Measurements from ENCODE around the gene CCDC102B. TPM values are rescaled to one million over a fixed set of nuclear protein-coding genes. Genes with fewer than 3 reads are reported as not detected.

The CCDC102B gene
- total and polyA plus RNA-seq, 2 of the 8 experiments (the other 6 are each of a cell fraction or from before 2014, with no cell fraction given), result 0.80 to 1.1 TPM

GRCh38 chr18:68757126-68757525, 40.8 kb upstream of the CCDC102B start:
- H2AFZ ChIP-seq (ENCODE audit: low read length), result no peak overlapping the region
- no peak overlapping the region for H4K5ac ChIP-seq (ENCODE audit: insufficient read length, low read depth, low read length)
- H2BK12ac ChIP-seq (ENCODE audit: low read depth, low read length), result no peak overlapping the region
- H2BK120ac ChIP-seq (replicated peaks; ENCODE audit: low read depth, low read length), result no peak overlapping the region
- H2AK5ac ChIP-seq (ENCODE audit: low read depth, low read length), result no peak overlapping the region
- H3K4me3 ChIP-seq (ENCODE audit: extremely low read depth in 1 of 4, insufficient read depth in 2 of 4, low read depth in 3 of 4, low read length in 4 of 4), result no peak overlapping the region
- FAIRE-seq (no peak), DNase-seq (ENCODE audit: low read depth in 1 of 2, low spot score in 2 of 2) (no peak)
- 88% methylated on average over 1 of the region's 1 CpG; no CpG with 5 or more reads in 1 of the 2 experiments for WGBS, 2 experiments (ENCODE audit: extremely low coverage in 1 of 2, insufficient coverage in 1 of 2, insufficient read length in 1 of 2, insufficient replicate concordance in 2 of 2, low coverage in 1 of 2, low lambda C conversion rate in 2 of 2, missing lambda C conversion rate in 1 of 2)
- H3K56ac ChIP-seq (replicated peaks; ENCODE audit: insufficient read length, low read depth, low read length), result no peak overlapping the region
- H3K23ac ChIP-seq (ENCODE audit: insufficient read length), result no peak overlapping the region
- no peaks in the 10 kb centered on the region for H3K23me2 ChIP-seq (ENCODE audit: low read depth, low read length)
- H3K9me3 ChIP-seq (ENCODE audit: insufficient read depth in 2 of 2, low read depth in 1 of 2, low read length in 1 of 2), result peaks cover 3% of the 10 kb centered on the region in 2 experiments; a peak in 3 of 4 replicates
- H3K9ac ChIP-seq (replicated peaks in 1 of 4; ENCODE audit: extremely low read depth in 1 of 4, low read depth in 3 of 4, low read length in 3 of 4), result no peak overlapping the region
- H2BK20ac ChIP-seq (ENCODE audit: low read length), result no peak overlapping the region
- no peak overlapping the region for H3K4me2 ChIP-seq (ENCODE audit: insufficient read depth in 1 of 2, low read depth in 2 of 2, low read length in 2 of 2)
- no peaks in the 10 kb centered on the region for H3K27me3 ChIP-seq (replicated peaks in 1 of 4; ENCODE audit: control insufficient read depth in 3 of 4, extremely low read depth in 1 of 4, insufficient read depth in 3 of 4, low read length in 3 of 4)
- H3K27ac ChIP-seq (ENCODE audit: low read depth, low read length), result no peak overlapping the region
- H4K8ac ChIP-seq (ENCODE audit: extremely low read depth, insufficient read depth, low read length), result no peak overlapping the region
- no peak overlapping the region for H2BK15ac ChIP-seq (ENCODE audit: low read length)
- no peaks in the 10 kb centered on the region for H3K4me1 ChIP-seq (replicated peaks in 1 of 4; ENCODE audit: control insufficient read depth in 3 of 4, insufficient read depth in 4 of 4, low read length in 3 of 4)
- CTCF ChIA-PET (ENCODE audit: partially characterized antibody), result no interaction called here
- no peaks in the 10 kb centered on the region for H3K79me1 ChIP-seq (ENCODE audit: low read depth, low read length)
- H3K79me2 ChIP-seq (ENCODE audit: control insufficient read depth in 1 of 2, insufficient read depth in 2 of 2, low read length in 2 of 2), result no peaks in the 10 kb centered on the region
- H4K91ac ChIP-seq (replicated peaks; ENCODE audit: insufficient read length, low read length), result no peak overlapping the region
- TF ChIP-seq USF2 (IDR thresholded peaks at IDR 0.05; ENCODE audit: low read length), result no peak
- no peak for TF ChIP-seq BCL11A (IDR thresholded peaks at IDR 0.05; ENCODE audit: low read depth in 2 of 2, low read length in 2 of 2)
- TF ChIP-seq CEBPB (IDR thresholded peaks at IDR 0.05; ENCODE audit: low read depth, low read length), result no peak
- no peak for TF ChIP-seq CBX5 (IDR thresholded peaks at IDR 0.05; ENCODE audit: low read depth, low read length)
- TF ChIP-seq ATF3 (IDR thresholded peaks at IDR 0.05; ENCODE audit: insufficient read depth, low read depth, low read length), result no peak
- no peak for TF ChIP-seq CHD1 (IDR thresholded peaks at IDR 0.05; ENCODE audit: low read depth, low read length)
- no peak for TF ChIP-seq RXRA (IDR thresholded peaks at IDR 0.05; ENCODE audit: insufficient read depth, low read depth, low read length)
- no peak for TF ChIP-seq CHD2 (IDR thresholded peaks at IDR 0.05; ENCODE audit: low read length)
- no peak for TF ChIP-seq SIX5 (IDR thresholded peaks at IDR 0.05; ENCODE audit: low read depth, low read length)
- TF ChIP-seq POU5F1 (IDR thresholded peaks at IDR 0.05; ENCODE audit: low read depth, low read length), result no peak
- TF ChIP-seq POLR2A (IDR thresholded peaks at IDR 0.05; ENCODE audit: control extremely low read depth in 1 of 2, low read depth in 2 of 2, low read length in 2 of 2), result no peak
- no peak for TF ChIP-seq ASH2L (IDR thresholded peaks at IDR 0.05; ENCODE audit: low read length)
- TF ChIP-seq EGR1 (IDR thresholded peaks at IDR 0.05; ENCODE audit: borderline replicate concordance, low read depth, low read length), result no peak
- TF ChIP-seq SIRT6 (IDR thresholded peaks at IDR 0.05; ENCODE audit: low read length), result no peak
- no peak overlapping the region for H3K18ac ChIP-seq (ENCODE audit: extremely low read depth, low read length)
- POLR2A ChIA-PET (ENCODE audit: partially characterized antibody), result no interaction called here
- H3K4ac ChIP-seq (replicated peaks; ENCODE audit: insufficient read length, low read depth, low read length), result no peak overlapping the region
- H2BK5ac ChIP-seq (ENCODE audit: low read depth, low read length), result no peak overlapping the region
- no peaks in the 10 kb centered on the region for H3K36me3 ChIP-seq (ENCODE audit: control insufficient read depth in 2 of 4, insufficient read depth in 4 of 4, low read length in 3 of 4)
- H4K20me1 ChIP-seq (replicated peaks in 1 of 2; ENCODE audit: control insufficient read depth in 1 of 2, insufficient read depth in 2 of 2, low read length in 2 of 2), result no peaks in the 10 kb centered on the region
- H3K14ac ChIP-seq (ENCODE audit: insufficient read length), result no peak overlapping the region
